ENCODE data around the gene BCAR3. TPM values are rescaled to one million over a fixed set of nuclear protein-coding genes. Genes with fewer than 3 reads are reported as not detected.

Gene BCAR3
- total RNA-seq, 1 experiment from 2014 or later: 33.9 TPM

DNA sequence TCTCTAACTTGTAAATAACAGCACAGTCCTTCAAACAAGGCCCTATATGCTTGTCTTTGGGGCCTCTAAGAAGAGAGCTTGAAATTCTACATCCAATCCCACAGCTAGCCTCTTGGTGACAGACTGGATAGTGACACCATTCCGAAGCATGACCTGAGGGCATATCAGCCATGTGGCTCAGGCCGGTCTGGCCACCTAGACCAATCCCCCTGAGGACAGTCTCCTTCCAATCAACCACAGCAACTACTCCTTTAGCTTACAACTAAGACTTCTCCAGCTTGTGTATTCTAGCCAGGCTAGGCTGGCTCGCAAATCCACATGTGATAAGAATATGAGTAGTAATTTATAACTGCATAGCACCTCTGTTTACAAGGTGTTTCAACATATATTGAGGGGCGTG is 14.0 kb downstream of the BCAR3 start:
- no peak for DNase-seq (ENCODE audit: low read depth, low spot score)
- no TSS peak for BruUV-seq (replicated peaks)
- Histone ChIP-seq H3K9me3 (ENCODE audit: control insufficient read depth, insufficient read depth, low read depth, low read length) (no peaks in the 10 kb centered on the region), H3K27ac (ENCODE audit: low read length) (peak overlapping the region; percentile 49; the same call in 1 of the 2 replicates), H3K36me3 (ENCODE audit: control insufficient read depth, insufficient read depth, low read length) (no peaks in the 10 kb centered on the region; the same call in 1 of the 2 replicates), H3K27me3 (ENCODE audit: control insufficient read depth, insufficient read depth, low read length) (no peaks in the 10 kb centered on the region), H3K4me1 (ENCODE audit: control insufficient read depth, insufficient read depth, low read length) (peaks cover 92% of the 10 kb centered on the region), H3K4me3 (ENCODE audit: low read depth in 2 of 2, low read length in 2 of 2) (no peak overlapping the region)
- CTCF ChIA-PET: interaction anchor here (0.5 kb wide), 1 partner anchor 8 kb away, joined by 3 read pairs; no protein-coding TSS in a partner anchor
- intact Hi-C loops (cut with micrococcal nuclease; ENCODE audit: unreplicated experiment) (no loop called here), in situ Hi-C loops (cut with HindIII; ENCODE audit: low pct_unique_long_range_greater_than_20kb, low sequenced_read_pairs) (no loop called here)
- no peak for TF ChIP-seq SIN3A (IDR thresholded peaks at IDR 0.05; ENCODE audit: borderline replicate concordance, insufficient read depth, low read depth, low read length)
- TF ChIP-seq, protein P1, sequence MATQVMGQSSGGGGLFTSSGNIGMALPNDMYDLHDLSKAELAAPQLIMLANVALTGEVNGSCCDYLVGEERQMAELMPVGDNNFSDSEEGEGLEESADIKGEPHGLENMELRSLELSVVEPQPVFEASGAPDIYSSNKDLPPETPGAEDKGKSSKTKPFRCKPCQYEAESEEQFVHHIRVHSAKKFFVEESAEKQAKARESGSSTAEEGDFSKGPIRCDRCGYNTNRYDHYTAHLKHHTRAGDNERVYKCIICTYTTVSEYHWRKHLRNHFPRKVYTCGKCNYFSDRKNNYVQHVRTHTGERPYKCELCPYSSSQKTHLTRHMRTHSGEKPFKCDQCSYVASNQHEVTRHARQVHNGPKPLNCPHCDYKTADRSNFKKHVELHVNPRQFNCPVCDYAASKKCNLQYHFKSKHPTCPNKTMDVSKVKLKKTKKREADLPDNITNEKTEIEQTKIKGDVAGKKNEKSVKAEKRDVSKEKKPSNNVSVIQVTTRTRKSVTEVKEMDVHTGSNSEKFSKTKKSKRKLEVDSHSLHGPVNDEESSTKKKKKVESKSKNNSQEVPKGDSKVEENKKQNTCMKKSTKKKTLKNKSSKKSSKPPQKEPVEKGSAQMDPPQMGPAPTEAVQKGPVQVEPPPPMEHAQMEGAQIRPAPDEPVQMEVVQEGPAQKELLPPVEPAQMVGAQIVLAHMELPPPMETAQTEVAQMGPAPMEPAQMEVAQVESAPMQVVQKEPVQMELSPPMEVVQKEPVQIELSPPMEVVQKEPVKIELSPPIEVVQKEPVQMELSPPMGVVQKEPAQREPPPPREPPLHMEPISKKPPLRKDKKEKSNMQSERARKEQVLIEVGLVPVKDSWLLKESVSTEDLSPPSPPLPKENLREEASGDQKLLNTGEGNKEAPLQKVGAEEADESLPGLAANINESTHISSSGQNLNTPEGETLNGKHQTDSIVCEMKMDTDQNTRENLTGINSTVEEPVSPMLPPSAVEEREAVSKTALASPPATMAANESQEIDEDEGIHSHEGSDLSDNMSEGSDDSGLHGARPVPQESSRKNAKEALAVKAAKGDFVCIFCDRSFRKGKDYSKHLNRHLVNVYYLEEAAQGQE (IDR thresholded peaks at IDR 0.05; ENCODE audit: insufficient read depth in 1 of 2, low read depth in 2 of 2, low read length in 1 of 2): no peak
- TF ChIP-seq, protein P2, sequence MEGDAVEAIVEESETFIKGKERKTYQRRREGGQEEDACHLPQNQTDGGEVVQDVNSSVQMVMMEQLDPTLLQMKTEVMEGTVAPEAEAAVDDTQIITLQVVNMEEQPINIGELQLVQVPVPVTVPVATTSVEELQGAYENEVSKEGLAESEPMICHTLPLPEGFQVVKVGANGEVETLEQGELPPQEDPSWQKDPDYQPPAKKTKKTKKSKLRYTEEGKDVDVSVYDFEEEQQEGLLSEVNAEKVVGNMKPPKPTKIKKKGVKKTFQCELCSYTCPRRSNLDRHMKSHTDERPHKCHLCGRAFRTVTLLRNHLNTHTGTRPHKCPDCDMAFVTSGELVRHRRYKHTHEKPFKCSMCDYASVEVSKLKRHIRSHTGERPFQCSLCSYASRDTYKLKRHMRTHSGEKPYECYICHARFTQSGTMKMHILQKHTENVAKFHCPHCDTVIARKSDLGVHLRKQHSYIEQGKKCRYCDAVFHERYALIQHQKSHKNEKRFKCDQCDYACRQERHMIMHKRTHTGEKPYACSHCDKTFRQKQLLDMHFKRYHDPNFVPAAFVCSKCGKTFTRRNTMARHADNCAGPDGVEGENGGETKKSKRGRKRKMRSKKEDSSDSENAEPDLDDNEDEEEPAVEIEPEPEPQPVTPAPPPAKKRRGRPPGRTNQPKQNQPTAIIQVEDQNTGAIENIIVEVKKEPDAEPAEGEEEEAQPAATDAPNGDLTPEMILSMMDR (IDR thresholded peaks at IDR 0.05): no peak
- TF ChIP-seq POLR2AphosphoS5 (IDR thresholded peaks at IDR 0.05; ENCODE audit: low read depth, low read length): no peak
- no peak for TF ChIP-seq TCF7L2 (IDR thresholded peaks at IDR 0.05; ENCODE audit: low read depth, low read length)
- POLR2A ChIA-PET: no interaction called here
- no peak for ATAC-seq

DNA sequence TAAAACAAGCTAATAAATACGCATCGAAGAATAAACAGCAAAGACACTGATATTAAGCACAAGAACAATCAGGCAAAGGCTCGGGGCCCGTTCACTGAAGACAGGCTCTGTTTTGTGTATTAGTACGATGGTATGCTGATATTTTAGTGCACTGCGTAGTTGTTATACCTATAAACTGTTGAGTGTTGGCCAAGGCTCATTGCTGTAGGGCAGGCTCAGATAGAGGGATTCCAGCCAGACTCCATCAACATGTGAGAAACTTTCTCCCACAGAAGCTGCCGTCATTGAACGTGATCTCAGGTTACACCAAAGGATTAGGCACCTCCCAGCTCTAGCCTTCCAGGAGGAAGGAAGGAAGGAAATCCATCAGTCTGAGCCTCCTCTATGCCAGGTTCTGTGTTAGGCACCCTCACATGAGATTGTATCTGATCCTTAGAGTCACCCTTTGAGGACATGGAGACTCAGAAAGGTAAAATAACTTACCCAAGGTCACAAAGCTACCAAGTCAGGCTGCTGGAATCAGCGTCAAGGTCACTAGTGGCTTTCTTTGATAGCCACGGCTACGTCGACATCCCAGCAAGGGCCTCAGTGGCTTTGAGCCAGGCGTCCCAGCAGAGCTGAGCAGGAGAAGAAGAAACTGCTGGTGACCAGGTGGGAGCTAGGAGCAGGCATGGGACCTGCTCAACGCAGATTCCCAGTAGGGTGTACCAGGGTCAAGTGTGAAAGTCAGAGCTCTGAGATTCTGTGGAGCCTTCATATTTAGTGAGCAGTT is 14.8 kb downstream of the BCAR3 start:
- Histone ChIP-seq H3K27me3 (ENCODE audit: control insufficient read depth, insufficient read depth, low read length) (no peaks in the 10 kb centered on the region), H3K4me1 (ENCODE audit: control insufficient read depth, insufficient read depth, low read length) (peaks cover 92% of the 10 kb centered on the region), H3K36me3 (ENCODE audit: control insufficient read depth, insufficient read depth, low read length) (no peaks in the 10 kb centered on the region; the same call in 1 of the 2 replicates), H3K27ac (ENCODE audit: low read length) (peak overlapping the region; percentile 49; the same call in 1 of the 2 replicates), H3K4me3 (ENCODE audit: low read depth in 2 of 2, low read length in 2 of 2) (no peak overlapping the region), H3K9me3 (ENCODE audit: control insufficient read depth, insufficient read depth, low read depth, low read length) (no peaks in the 10 kb centered on the region)
- intact Hi-C loops (cut with micrococcal nuclease; ENCODE audit: unreplicated experiment) (no loop called here), in situ Hi-C loops (cut with HindIII; ENCODE audit: low pct_unique_long_range_greater_than_20kb, low sequenced_read_pairs) (no loop called here)
- TF ChIP-seq TCF7L2 (IDR thresholded peaks at IDR 0.05; ENCODE audit: low read depth, low read length): 0 out of 2 replicates have a peak, but pooled peaks have one; percentile 31
- TF ChIP-seq, protein P2 (IDR thresholded peaks at IDR 0.05): no peak
- BruUV-seq (replicated peaks): no TSS peak
- ChIA-PET POLR2A (no interaction called here), CTCF (interaction anchor here (0.5 kb wide), 1 partner anchor 9 kb away, joined by 3 read pairs; no protein-coding TSS in a partner anchor)
- ATAC-seq: peak; percentile 23; the same call in 1 of the 2 replicates
- DNase-seq (ENCODE audit: low read depth, low spot score): no peak

Measured in Panc1 (cell line).